ENCODE data around the gene AK1. TPM values are rescaled to one million over a fixed set of nuclear protein-coding genes. Genes with fewer than 3 reads are reported as not detected.

The AK1 gene
- total and polyA plus RNA-seq, 2 of the 13 experiments (the other 11 are each of a cell fraction or from before 2014, with no cell fraction given): 19.1 to 32.8 TPM

DNA sequence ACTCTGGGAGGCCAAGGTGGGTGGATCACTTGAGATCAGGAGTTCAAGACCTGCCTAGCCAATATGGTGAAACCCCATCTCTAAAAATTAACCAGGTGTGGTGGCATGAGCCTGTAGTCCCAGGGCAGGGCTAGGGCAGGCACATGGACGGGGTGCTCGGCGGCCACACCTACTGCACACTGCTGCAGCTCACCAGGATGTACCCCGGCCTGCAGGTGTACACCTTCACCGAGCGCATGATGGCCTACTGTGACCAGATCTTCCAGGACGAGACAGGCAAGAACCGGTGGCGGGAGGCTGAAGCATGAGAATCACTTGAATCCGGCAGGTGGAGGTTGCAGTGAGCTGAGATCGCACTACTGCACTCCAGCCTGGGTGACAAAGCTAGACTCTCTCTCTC is 36.2 kb upstream of the AK1 start (continued):
- TF ChIP-seq, protein P1, sequence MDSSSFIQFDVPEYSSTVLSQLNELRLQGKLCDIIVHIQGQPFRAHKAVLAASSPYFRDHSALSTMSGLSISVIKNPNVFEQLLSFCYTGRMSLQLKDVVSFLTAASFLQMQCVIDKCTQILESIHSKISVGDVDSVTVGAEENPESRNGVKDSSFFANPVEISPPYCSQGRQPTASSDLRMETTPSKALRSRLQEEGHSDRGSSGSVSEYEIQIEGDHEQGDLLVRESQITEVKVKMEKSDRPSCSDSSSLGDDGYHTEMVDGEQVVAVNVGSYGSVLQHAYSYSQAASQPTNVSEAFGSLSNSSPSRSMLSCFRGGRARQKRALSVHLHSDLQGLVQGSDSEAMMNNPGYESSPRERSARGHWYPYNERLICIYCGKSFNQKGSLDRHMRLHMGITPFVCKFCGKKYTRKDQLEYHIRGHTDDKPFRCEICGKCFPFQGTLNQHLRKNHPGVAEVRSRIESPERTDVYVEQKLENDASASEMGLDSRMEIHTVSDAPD (CRISPR knock-in tag; IDR thresholded peaks at IDR 0.05): no peak
- TF ChIP-seq, protein P2, sequence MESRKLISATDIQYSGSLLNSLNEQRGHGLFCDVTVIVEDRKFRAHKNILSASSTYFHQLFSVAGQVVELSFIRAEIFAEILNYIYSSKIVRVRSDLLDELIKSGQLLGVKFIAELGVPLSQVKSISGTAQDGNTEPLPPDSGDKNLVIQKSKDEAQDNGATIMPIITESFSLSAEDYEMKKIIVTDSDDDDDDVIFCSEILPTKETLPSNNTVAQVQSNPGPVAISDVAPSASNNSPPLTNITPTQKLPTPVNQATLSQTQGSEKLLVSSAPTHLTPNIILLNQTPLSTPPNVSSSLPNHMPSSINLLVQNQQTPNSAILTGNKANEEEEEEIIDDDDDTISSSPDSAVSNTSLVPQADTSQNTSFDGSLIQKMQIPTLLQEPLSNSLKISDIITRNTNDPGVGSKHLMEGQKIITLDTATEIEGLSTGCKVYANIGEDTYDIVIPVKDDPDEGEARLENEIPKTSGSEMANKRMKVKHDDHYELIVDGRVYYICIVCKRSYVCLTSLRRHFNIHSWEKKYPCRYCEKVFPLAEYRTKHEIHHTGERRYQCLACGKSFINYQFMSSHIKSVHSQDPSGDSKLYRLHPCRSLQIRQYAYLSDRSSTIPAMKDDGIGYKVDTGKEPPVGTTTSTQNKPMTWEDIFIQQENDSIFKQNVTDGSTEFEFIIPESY (CRISPR knock-in tag; IDR thresholded peaks at IDR 0.05): no peak
- TF ChIP-seq, protein P3, sequence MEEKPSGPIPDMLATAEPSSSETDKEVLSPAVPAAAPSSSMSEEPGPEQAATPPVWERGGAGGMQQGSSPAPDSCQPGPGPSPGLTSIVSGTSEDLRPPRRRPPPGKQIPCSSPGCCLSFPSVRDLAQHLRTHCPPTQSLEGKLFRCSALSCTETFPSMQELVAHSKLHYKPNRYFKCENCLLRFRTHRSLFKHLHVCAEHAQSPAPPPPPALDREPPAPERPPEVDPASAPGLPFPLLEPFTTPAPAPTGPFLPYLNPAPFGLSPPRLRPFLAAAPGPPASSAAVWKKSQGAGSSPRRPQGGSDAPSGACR (CRISPR knock-in tag; IDR thresholded peaks at IDR 0.05): no peak
- TF ChIP-seq, protein P4, sequence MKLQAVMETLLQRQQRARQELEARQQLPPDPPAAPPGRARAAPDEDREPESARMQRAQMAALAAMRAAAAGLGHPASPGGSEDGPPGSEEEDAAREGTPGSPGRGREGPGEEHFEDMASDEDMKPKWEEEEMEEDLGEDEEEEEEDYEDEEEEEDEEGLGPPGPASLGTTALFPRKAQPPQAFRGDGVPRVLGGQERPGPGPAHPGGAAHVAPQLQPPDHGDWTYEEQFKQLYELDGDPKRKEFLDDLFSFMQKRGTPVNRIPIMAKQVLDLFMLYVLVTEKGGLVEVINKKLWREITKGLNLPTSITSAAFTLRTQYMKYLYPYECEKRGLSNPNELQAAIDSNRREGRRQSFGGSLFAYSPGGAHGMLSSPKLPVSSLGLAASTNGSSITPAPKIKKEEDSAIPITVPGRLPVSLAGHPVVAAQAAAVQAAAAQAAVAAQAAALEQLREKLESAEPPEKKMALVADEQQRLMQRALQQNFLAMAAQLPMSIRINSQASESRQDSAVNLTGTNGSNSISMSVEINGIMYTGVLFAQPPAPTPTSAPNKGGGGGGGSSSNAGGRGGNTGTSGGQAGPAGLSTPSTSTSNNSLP (IDR thresholded peaks at IDR 0.05; ENCODE audit: low read depth, low read length): no peak
- no peak for TF ChIP-seq NCOA2 (CRISPR knock-in tag; IDR thresholded peaks at IDR 0.05)
- TF ChIP-seq TBL1XR1 (IDR thresholded peaks at IDR 0.05; ENCODE audit: borderline replicate concordance, low read length, partially characterized antibody): no peak
- TF ChIP-seq ZNF296 (CRISPR knock-in tag; conservative IDR thresholded peaks at IDR 0.05): no peak
- TF ChIP-seq, protein P5, sequence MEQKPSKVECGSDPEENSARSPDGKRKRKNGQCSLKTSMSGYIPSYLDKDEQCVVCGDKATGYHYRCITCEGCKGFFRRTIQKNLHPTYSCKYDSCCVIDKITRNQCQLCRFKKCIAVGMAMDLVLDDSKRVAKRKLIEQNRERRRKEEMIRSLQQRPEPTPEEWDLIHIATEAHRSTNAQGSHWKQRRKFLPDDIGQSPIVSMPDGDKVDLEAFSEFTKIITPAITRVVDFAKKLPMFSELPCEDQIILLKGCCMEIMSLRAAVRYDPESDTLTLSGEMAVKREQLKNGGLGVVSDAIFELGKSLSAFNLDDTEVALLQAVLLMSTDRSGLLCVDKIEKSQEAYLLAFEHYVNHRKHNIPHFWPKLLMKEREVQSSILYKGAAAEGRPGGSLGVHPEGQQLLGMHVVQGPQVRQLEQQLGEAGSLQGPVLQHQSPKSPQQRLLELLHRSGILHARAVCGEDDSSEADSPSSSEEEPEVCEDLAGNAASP (CRISPR knock-in tag; IDR thresholded peaks at IDR 0.05; ENCODE audit: borderline replicate concordance): no peak
- TF ChIP-seq ZNF180 (CRISPR knock-in tag; IDR thresholded peaks at IDR 0.05; ENCODE audit: borderline replicate concordance, low read depth): no peak

All from HepG2 (cell line).